HFFc6 (cell line): ENCODE results near the gene SEMA3A. TPM values are rescaled to one million over a fixed set of nuclear protein-coding genes. Genes with fewer than 3 reads are reported as not detected.

Experiments used
- DNase-seq: peaks from one replicate; pipeline ENCODE4 v3.0.0-alpha.2; 2018
- H3K27ac Mint-ChIP-seq: 2 replicates; pipeline ENCODE4 v1.8.0; 2020; ENCODE audit warnings: mild to moderate bottlenecking, mixed read lengths
- H3K27me3 Mint-ChIP-seq: 2 replicates; pipeline ENCODE4 v1.8.0; 2021; ENCODE audit warnings: mild to moderate bottlenecking, moderate library complexity, mixed read lengths; ENCODE audit not compliant: insufficient read depth
- H3K36me3 Mint-ChIP-seq: 2 replicates; pipeline ENCODE4 v1.8.0; 2021; ENCODE audit warnings: low read depth, mixed read lengths
- H3K4me1 Mint-ChIP-seq: 2 replicates; pipeline ENCODE4 v1.8.0; 2020; ENCODE audit warnings: low read depth, mixed read lengths
- H3K4me3 Mint-ChIP-seq: 2 replicates; pipeline ENCODE4 v1.8.0; 2020; ENCODE audit warnings: mild to moderate bottlenecking, moderate library complexity, mixed read lengths
- H3K9me3 Mint-ChIP-seq: 2 replicates; pipeline ENCODE4 v1.8.0; 2020; ENCODE audit warnings: mild to moderate bottlenecking, mixed read lengths
- total RNA-seq, 6 experiments: library from RNA; stranded (reverse); fragmentation: NEBNext Ultra II Directional; extraction: Animal tissue kit (Norgen Biotek cat#: 25700); gene quantifications; 2 replicates in 1 of 6; 3 replicates in 5 of 6; pipeline ENCODE4 v1.2.3, GENCODE V29; 2021
- TF ChIP-seq, protein P1 (sequence below): fragments of 200-600 bp; sonication (generic); IDR thresholded peaks from 2 replicates; pipeline ENCODE4 v1.5.0; 2021; ENCODE audit warnings: antibody characterized with exemption, mild to moderate bottlenecking

SEMA3A gene
- total RNA-seq, 6 experiments from 2014 or later: 56.9 to 86.2 (median 74.4) TPM

DNA sequence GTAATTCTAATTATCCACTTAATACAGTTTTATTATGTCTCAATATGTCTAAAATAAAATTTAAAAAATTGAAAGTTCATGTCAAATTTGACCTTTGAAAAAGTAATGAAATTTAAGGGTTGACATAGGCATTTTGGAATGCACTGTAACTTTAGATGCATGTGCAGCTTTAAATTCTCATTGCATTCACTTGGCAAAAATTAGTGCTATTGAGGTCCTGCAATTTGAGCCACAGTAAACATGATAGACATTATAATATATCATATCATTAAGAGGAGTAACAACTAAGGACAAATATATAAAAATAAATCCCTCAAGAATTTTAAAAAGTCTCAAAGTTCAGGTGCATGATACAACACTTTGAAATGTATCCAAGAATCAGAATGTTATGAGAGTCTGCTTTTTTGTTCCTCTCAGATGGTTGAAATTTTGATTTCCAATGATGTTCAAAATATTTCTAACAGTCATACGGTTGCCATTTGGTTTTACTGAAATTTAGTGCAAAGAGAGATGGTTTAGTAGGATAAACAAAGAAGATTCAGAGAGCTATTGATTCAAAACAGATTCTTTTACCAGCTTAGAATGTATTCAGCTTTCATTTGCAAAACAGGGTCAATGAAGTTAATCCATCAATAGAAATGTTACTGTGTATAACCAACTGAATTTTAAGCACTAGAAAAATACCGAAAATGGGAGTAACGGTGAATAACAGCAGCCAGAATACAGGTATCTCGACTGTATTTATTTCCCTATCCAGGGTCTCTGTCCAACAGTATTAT lies 71.8 kb downstream of the SEMA3A start:
- peaks cover 14% of the 10 kb centered on the region for H3K36me3 Mint-ChIP-seq
- DNase-seq: no peak
- TF ChIP-seq, protein P1, sequence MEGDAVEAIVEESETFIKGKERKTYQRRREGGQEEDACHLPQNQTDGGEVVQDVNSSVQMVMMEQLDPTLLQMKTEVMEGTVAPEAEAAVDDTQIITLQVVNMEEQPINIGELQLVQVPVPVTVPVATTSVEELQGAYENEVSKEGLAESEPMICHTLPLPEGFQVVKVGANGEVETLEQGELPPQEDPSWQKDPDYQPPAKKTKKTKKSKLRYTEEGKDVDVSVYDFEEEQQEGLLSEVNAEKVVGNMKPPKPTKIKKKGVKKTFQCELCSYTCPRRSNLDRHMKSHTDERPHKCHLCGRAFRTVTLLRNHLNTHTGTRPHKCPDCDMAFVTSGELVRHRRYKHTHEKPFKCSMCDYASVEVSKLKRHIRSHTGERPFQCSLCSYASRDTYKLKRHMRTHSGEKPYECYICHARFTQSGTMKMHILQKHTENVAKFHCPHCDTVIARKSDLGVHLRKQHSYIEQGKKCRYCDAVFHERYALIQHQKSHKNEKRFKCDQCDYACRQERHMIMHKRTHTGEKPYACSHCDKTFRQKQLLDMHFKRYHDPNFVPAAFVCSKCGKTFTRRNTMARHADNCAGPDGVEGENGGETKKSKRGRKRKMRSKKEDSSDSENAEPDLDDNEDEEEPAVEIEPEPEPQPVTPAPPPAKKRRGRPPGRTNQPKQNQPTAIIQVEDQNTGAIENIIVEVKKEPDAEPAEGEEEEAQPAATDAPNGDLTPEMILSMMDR: no peak
- H3K4me3 Mint-ChIP-seq: no peak overlapping the region
- peaks cover 1% of the 10 kb centered on the region; the same call in 1 of the 2 replicates for H3K27me3 Mint-ChIP-seq
- H3K27ac Mint-ChIP-seq: no peak overlapping the region
- no peaks in the 10 kb centered on the region; the same call in 1 of the 2 replicates for H3K9me3 Mint-ChIP-seq
- H3K4me1 Mint-ChIP-seq: peaks cover 35% of the 10 kb centered on the region

GRCh38 chr7:84117304-84117703 lies 77.3 kb downstream of the SEMA3A start:
- H3K4me3 Mint-ChIP-seq: no peak overlapping the region
- no peaks in the 10 kb centered on the region; the same call in 1 of the 2 replicates for H3K9me3 Mint-ChIP-seq
- DNase-seq: no peak
- peaks cover 37% of the 10 kb centered on the region for H3K4me1 Mint-ChIP-seq
- TF ChIP-seq, protein P1: no peak
- H3K27ac Mint-ChIP-seq: no peak overlapping the region
- H3K36me3 Mint-ChIP-seq: peaks cover 12% of the 10 kb centered on the region
- no peaks in the 10 kb centered on the region for H3K27me3 Mint-ChIP-seq

DNA sequence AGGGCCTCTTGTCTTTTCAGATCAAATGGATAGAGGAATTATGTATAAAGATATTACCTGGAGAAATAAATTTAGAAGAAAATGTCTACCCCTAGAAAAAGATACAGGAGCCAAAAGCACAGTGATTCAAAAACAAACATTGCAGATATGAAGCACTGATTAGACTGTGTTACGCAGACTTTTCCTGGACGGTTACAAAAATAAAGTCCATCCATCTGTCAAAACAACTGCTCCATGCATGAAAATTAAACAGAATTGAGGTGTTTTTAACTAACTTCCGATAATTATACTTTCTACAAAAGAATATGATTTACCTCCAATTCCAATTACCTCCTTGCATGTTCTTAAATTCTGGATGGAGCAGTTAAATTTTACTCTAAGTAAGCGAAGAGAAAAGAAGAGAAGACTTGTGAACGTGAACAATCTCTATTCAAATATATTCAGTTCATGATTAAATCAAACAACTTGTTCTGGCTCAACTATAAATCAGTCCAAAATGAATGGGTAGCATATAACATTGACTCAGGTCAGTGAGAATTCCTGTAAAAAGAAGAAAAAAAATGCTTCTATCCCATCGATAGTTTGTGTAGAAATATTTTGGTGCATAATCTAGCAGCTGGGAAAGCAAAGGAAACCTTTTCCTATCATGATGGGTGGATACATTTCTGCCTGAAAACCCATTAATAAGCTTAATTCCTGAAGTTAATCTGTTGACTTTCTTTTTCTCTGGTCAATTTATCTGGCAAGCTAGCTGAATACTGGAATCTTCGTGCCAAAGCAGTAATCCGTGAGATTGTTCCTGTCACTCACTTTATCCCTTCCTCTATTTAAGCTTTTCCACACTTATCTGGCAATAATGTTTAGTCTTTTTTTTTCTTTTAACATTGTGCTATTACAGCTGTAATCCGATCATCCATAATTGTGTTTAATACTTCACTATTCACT lies 80.4 kb downstream of the SEMA3A start:
- TF ChIP-seq, protein P1: no peak
- Mint-ChIP-seq H3K36me3 (peaks cover 9% of the 10 kb centered on the region; the same call in 1 of the 2 replicates), H3K9me3 (no peaks in the 10 kb centered on the region), H3K4me3 (no peak overlapping the region), H3K4me1 (peaks cover 42% of the 10 kb centered on the region), H3K27ac (no peak overlapping the region; the same call in 1 of the 2 replicates), H3K27me3 (no peaks in the 10 kb centered on the region)
- DNase-seq: no peak

GRCh38 chr7:84113286-84113685 lies 81.3 kb downstream of the SEMA3A start:
- Mint-ChIP-seq H3K36me3 (peaks cover 14% of the 10 kb centered on the region; the same call in 1 of the 2 replicates), H3K9me3 (no peaks in the 10 kb centered on the region), H3K27me3 (no peaks in the 10 kb centered on the region; the same call in 1 of the 2 replicates), H3K4me3 (peak overlapping the region; percentile 3; the same call in 1 of the 2 replicates), H3K4me1 (peaks cover 42% of the 10 kb centered on the region), H3K27ac (peak overlapping the region; percentile 12)
- TF ChIP-seq, protein P1: no peak
- no peak for DNase-seq

DNA sequence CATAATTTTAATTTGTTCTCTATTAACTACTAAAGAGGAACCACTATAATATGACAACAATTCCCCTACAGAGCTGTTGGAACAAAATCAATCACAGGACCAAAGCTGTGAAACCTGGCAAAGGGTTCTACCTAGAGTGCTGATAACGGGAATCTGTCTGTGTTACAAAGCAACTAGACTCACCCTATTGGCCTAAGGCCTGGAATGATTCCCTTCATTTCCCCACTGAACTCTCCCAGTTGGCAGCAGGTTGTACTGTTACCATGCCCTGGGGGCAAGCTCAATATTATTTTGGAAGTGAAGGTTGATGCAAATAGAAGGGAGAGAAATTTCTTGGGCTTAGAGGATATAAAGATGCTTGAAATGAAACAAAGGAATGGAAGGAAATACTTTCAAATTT lies 81.8 kb downstream of the SEMA3A start:
- Mint-ChIP-seq H3K4me1 (peaks cover 42% of the 10 kb centered on the region), H3K9me3 (no peaks in the 10 kb centered on the region), H3K27ac (peak overlapping the region; percentile 12; the same call in 1 of the 2 replicates), H3K4me3 (peak overlapping the region; percentile 3; the same call in 1 of the 2 replicates), H3K27me3 (no peaks in the 10 kb centered on the region; the same call in 1 of the 2 replicates), H3K36me3 (peaks cover 15% of the 10 kb centered on the region)
- TF ChIP-seq, protein P1: no peak
- no peak for DNase-seq
